ENCODE results near the gene KTI12. TPM values are rescaled to one million over a fixed set of nuclear protein-coding genes. Genes with fewer than 3 reads are reported as not detected.

Gene KTI12
- total and polyA plus RNA-seq, 2 donors from 2014 or later = 6.4 to 8.5 TPM

DNA sequence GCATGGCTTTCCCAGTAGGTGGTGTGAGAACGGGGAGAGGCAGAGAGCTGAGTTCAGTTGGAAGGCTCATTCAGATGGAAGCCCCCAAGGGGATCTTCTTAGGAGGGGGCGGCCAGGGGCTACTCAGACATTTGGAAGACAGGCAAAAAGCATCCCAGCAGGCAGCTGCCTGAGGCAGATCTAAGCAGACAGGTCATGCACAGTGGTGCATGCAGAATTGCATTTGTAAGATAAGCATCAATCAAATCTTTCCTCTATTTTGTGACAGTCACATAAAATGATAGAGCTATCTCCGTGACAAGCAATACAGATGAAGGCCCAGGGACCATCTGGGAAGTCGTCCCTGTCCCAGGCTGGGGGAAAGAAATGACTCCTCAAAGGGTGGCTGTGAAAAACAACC, 46.9 kb downstream of the KTI12 start:
- H3K27ac ChIP-seq (ENCODE audit: low read depth in 2 of 2, low read length in 2 of 2) = no peak overlapping the region
- DNase-seq = peak in 2 of 5 donors; percentile 11 to 26
- H3K9ac ChIP-seq (ENCODE audit: low read length in 3 of 3) = no peak overlapping the region
- peaks cover 3% of the 10 kb centered on the region for H3K27me3 ChIP-seq (ENCODE audit: control insufficient read depth, insufficient read depth, low read length)
- intact Hi-C loops (cut with DNase I) = no loop called here
- H3K9me3 ChIP-seq (ENCODE audit: control insufficient read depth in 2 of 3, insufficient read depth in 1 of 3, low read length in 3 of 3) = no peaks in the 10 kb centered on the region
- no peaks in the 10 kb centered on the region for H3K36me3 ChIP-seq (ENCODE audit: control insufficient read depth in 2 of 3, insufficient read depth in 3 of 3, low read length in 3 of 3)
- FAIRE-seq = no peak
- H3K4me1 ChIP-seq (ENCODE audit: control insufficient read depth in 2 of 3, insufficient read depth in 2 of 3, low read depth in 1 of 3, low read length in 3 of 3) = no peaks in the 10 kb centered on the region
- no peak overlapping the region for H3K4me3 ChIP-seq (ENCODE audit: low read length in 3 of 3)
- TF ChIP-seq, protein P1, sequence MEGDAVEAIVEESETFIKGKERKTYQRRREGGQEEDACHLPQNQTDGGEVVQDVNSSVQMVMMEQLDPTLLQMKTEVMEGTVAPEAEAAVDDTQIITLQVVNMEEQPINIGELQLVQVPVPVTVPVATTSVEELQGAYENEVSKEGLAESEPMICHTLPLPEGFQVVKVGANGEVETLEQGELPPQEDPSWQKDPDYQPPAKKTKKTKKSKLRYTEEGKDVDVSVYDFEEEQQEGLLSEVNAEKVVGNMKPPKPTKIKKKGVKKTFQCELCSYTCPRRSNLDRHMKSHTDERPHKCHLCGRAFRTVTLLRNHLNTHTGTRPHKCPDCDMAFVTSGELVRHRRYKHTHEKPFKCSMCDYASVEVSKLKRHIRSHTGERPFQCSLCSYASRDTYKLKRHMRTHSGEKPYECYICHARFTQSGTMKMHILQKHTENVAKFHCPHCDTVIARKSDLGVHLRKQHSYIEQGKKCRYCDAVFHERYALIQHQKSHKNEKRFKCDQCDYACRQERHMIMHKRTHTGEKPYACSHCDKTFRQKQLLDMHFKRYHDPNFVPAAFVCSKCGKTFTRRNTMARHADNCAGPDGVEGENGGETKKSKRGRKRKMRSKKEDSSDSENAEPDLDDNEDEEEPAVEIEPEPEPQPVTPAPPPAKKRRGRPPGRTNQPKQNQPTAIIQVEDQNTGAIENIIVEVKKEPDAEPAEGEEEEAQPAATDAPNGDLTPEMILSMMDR (IDR thresholded peaks at IDR 0.05; ENCODE audit: borderline replicate concordance, extremely low read depth, insufficient read depth) = no peak

DNA sequence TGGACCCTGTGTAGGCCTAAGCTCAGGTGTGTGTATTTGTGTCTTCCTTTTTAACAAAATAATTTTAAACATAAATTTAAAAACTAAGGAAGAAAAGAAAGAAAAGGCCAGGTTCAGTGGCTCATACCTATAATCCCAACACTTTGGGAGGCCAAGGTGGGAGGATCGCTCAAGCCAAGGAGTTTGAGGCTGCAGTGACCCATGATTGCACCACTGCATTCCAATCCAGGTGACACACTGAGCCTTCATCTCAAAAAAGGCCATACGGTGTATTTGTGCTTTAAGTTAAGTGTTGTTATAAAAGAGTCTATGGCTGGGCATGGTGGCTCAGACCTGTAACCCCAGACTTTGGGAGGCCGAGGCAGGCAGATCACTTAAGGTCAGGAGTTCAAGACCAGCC, 51.4 kb downstream of the KTI12 start:
- no peaks in the 10 kb centered on the region for H3K9me3 ChIP-seq (ENCODE audit: control insufficient read depth in 2 of 3, insufficient read depth in 1 of 3, low read length in 3 of 3)
- no peak overlapping the region for H3K27ac ChIP-seq (ENCODE audit: low read depth in 2 of 2, low read length in 2 of 2)
- H3K9ac ChIP-seq (ENCODE audit: low read length in 3 of 3) = no peak overlapping the region
- H3K36me3 ChIP-seq (ENCODE audit: control insufficient read depth in 2 of 3, insufficient read depth in 3 of 3, low read length in 3 of 3) = no peaks in the 10 kb centered on the region
- H3K27me3 ChIP-seq (ENCODE audit: control insufficient read depth, insufficient read depth, low read length) = no peaks in the 10 kb centered on the region
- H3K4me1 ChIP-seq (ENCODE audit: control insufficient read depth in 2 of 3, insufficient read depth in 2 of 3, low read depth in 1 of 3, low read length in 3 of 3) = no peaks in the 10 kb centered on the region
- TF ChIP-seq, protein P1 (IDR thresholded peaks at IDR 0.05; ENCODE audit: borderline replicate concordance, extremely low read depth, insufficient read depth) = no peak
- DNase-seq = no peak
- intact Hi-C loops (cut with DNase I) = no loop called here
- FAIRE-seq = no peak
- no peak overlapping the region for H3K4me3 ChIP-seq (ENCODE audit: low read length in 3 of 3)

Other genes with a start within 250 kb of the KTI12 start
- gene NRDC, start 155.1 kb downstream of the KTI12 start, total RNA-seq = 110 TPM
- 99.5 TPM for gene NRDC, start 155.1 kb downstream of the KTI12 start, polyA plus RNA-seq (ENCODE audit: insufficient read depth, low read depth, low replicate concordance)
- gene RAB3B, start 43.1 kb downstream of the KTI12 start, total RNA-seq = 0.72 TPM
- gene RAB3B, start 43.1 kb downstream of the KTI12 start, polyA plus RNA-seq (ENCODE audit: insufficient read depth, low read depth, low replicate concordance) = 0.60 TPM
- gene TXNDC12, start 21.4 kb upstream of the KTI12 start, total RNA-seq = 46.0 TPM
- 40.5 TPM for gene TXNDC12, start 21.4 kb upstream of the KTI12 start, polyA plus RNA-seq (ENCODE audit: insufficient read depth, low read depth, low replicate concordance)
- 41.5 TPM for gene BTF3L4, start 22.5 kb upstream of the KTI12 start, total RNA-seq
- 45.3 TPM for gene BTF3L4, start 22.5 kb upstream of the KTI12 start, polyA plus RNA-seq (ENCODE audit: insufficient read depth, low read depth, low replicate concordance)
- gene ZFYVE9, start 108.3 kb upstream of the KTI12 start, total RNA-seq = 18.9 TPM
- 10.5 TPM for gene ZFYVE9, start 108.3 kb upstream of the KTI12 start, polyA plus RNA-seq (ENCODE audit: insufficient read depth, low read depth, low replicate concordance)

All from kidney (tissue), 14 donors.